ENCODE results near the gene SYVN1. TPM values are rescaled to one million over a fixed set of nuclear protein-coding genes. Genes with fewer than 3 reads are reported as not detected.

SYVN1 gene
- total and polyA plus RNA-seq, 10 donors = 35.1 to 152 (median 98.6) TPM

DNA sequence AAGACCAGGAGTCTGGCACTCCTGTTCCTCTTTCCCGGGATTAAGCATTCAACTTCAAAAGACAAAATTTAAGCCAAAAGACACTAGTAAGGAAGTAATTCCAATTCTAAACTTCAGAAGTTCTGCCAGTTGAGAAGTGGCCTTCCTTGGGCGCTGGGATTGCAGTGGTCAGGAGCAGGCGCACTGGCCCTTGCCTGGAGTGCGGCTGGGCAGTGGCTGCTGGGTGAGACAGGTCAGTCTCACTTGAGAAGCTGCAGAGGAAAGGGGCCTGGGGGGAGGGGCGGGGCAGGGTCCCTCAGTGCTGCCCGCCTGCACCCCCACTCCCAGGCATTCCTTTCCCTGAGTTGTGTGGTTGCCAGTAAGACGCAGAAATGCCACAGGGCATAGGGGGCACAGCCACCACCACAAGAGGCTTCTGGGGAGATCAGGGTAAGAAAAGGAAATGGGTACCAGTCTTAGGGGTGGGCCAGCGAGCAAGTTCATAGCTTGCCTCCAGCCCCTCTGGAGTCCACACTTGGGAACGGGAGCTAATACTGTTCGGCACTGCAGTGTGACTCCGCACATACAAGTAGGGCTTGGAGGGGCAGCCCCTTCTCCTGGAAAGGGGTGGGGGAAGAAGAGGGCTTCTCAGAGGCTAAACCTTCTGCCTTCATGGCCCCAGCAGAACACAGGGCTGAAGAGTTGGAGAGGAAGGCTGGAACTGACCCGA is 6.7 kb downstream of the SYVN1 start:
- no peaks in the 10 kb centered on the region for H3K9me3 ChIP-seq
- DNase-seq = no peak
- peaks cover 14 to 88% (median 84%) of the 10 kb centered on the region in 6 donors for H3K36me3 ChIP-seq
- H3K4me3 ChIP-seq = no peak overlapping the region
- intact Hi-C loops (cut with DNase I; ENCODE audit: low total_unique reads) = no loop called here
- TF ChIP-seq POLR2AphosphoS5 (IDR thresholded peaks at IDR 0.05) (peak; percentile 51 to 62 (median 53)), POLR2A (IDR thresholded peaks at IDR 0.05) (no peak)
- TF ChIP-seq, protein P1, sequence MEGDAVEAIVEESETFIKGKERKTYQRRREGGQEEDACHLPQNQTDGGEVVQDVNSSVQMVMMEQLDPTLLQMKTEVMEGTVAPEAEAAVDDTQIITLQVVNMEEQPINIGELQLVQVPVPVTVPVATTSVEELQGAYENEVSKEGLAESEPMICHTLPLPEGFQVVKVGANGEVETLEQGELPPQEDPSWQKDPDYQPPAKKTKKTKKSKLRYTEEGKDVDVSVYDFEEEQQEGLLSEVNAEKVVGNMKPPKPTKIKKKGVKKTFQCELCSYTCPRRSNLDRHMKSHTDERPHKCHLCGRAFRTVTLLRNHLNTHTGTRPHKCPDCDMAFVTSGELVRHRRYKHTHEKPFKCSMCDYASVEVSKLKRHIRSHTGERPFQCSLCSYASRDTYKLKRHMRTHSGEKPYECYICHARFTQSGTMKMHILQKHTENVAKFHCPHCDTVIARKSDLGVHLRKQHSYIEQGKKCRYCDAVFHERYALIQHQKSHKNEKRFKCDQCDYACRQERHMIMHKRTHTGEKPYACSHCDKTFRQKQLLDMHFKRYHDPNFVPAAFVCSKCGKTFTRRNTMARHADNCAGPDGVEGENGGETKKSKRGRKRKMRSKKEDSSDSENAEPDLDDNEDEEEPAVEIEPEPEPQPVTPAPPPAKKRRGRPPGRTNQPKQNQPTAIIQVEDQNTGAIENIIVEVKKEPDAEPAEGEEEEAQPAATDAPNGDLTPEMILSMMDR (IDR thresholded peaks at IDR 0.05 in 8 of 11, conservative IDR thresholded peaks at IDR 0.05 in 3 of 11) = no peak
- 83 to 94% (median 87%) methylated on average over 12 of the region's 12 CpGs for WGBS, 5 donors
- peaks cover 27 to 85% (median 46%) of the 10 kb centered on the region in 6 donors for H3K4me1 ChIP-seq
- H3K27ac ChIP-seq = peak overlapping the region in 1 of 8 donors; percentile 38
- H3K27me3 ChIP-seq (replicated peaks in 1 of 7) = no peaks in the 10 kb centered on the region

DNA sequence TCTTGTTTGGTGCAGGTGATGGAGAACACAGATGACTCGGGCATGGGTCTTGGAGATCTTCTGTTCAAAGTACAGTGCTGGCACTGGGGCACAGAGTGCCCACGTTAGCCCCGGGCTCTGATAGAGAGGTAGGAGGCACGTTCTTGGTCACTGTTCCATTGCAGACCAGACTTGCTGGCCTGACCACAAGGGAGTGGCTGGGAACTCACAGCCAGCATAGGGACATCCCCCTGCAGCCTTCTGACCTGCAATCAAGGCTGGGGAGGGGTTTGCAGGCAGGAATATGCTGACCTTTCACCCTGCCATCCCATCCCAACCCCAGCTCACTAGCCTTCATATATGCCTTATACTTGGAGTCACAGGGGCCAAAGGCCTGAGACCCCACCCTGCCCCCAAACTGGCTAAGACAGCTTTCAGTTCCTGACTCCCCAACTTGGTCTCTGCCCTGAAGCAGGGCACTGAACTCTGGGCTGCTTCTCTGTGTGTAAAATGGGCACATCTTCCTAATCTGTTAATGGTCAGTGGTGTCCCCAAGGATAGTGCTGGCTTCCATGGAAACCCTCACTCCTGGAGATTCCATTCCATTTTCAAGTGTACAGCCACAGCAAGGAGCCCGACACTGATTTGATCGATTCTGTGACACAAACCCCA is 7.6 kb downstream of the SYVN1 start:
- TF ChIP-seq, protein P1 (IDR thresholded peaks at IDR 0.05 in 8 of 11, conservative IDR thresholded peaks at IDR 0.05 in 3 of 11) = no peak
- TF ChIP-seq POLR2AphosphoS5 (IDR thresholded peaks at IDR 0.05) = peak in 2 of 3 donors; percentile 32 to 52
- H3K27ac ChIP-seq = no peak overlapping the region
- WGBS, 5 donors = 76 to 92% (median 82%) methylated on average over 2 to 6 of the region's 6 CpGs
- H3K4me3 ChIP-seq = no peak overlapping the region
- H3K4me1 ChIP-seq = peaks cover 22 to 80% (median 41%) of the 10 kb centered on the region in 6 donors
- intact Hi-C loops (cut with DNase I; ENCODE audit: low total_unique reads) = no loop called here
- peaks cover 14 to 79% (median 75%) of the 10 kb centered on the region in 6 donors for H3K36me3 ChIP-seq
- no peaks in the 10 kb centered on the region for H3K27me3 ChIP-seq (replicated peaks in 1 of 7)
- DNase-seq = no peak
- no peaks in the 10 kb centered on the region for H3K9me3 ChIP-seq

DNA sequence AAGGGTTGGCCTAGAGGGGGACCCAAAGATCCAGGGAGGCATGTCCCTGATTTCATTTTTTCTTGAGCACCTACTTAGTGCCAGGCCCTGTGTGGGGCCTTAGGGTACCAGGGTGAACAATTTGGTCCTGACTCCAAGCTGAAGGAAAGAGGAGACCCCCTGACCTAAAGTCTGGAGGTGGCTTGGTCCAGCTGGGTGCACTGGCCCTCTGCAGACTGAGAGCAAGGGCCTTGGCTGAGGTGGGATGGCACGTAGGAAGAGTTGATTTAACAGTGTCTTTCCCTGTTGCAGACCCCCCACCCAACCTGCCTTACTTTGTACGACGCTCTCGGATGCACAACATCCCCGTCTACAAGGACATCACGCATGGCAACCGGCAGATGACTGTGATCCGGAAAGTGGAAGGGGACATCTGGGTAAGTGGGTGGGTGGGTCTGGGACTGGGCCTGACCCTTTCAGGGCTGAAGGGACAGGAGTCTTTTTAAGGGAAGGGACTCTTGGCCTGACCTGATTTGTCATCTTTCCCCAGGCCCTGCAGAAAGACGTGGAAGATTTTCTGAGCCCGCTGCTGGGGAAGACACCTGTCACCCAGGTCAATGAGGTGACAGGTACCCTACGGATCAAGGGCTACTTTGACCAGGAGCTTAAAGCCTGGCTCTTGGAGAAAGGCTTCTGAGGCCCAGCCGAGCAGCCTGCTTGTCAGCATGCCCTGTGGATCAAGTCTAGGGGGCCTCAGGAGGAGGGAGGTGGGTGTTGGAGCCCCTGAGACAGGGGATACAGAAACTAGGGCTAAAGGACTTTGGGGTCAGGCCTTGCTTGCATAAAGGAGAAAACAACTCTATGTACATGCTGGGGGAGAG is 8.9 kb downstream of the SYVN1 start:
- Histone ChIP-seq H3K4me3 (no peak overlapping the region), H3K9me3 (no peaks in the 10 kb centered on the region), H3K4me1 (peaks cover 17 to 80% (median 40%) of the 10 kb centered on the region in 6 donors), H3K27me3 (replicated peaks in 1 of 7) (no peaks in the 10 kb centered on the region), H3K36me3 (peaks cover 9 to 76% (median 67%) of the 10 kb centered on the region in 6 donors), H3K27ac (no peak overlapping the region)
- no peak for DNase-seq
- 78 to 92% (median 91%) methylated on average over 12 of the region's 12 CpGs for WGBS, 5 donors
- intact Hi-C loops (cut with DNase I; ENCODE audit: low total_unique reads) = no loop called here
- no peak for TF ChIP-seq POLR2A (IDR thresholded peaks at IDR 0.05)
- TF ChIP-seq, protein P1 (IDR thresholded peaks at IDR 0.05 in 8 of 11, conservative IDR thresholded peaks at IDR 0.05 in 3 of 11) = no peak
- no peak for TF ChIP-seq POLR2AphosphoS5 (IDR thresholded peaks at IDR 0.05)
